CD4-positive, alpha-beta T cell (primary cell): ENCODE results near the gene FNDC10. TPM values are rescaled to one million over a fixed set of nuclear protein-coding genes. Genes with fewer than 3 reads are reported as not detected.

Source experiments
- ATAC-seq: fragments of 200-7000 bp; cut with Tn5 transposase; one replicate; pipeline ENCODE4 v1.10.0; 2022; ENCODE audit warnings: mild to moderate bottlenecking; ENCODE audit not compliant: poor library complexity
- CTCF ChIA-PET: fragments of 350-600 bp; sonication (Branson Sonifier 250); formaldehyde crosslinking; loops from one replicate; lab custom pipeline; 2021; ENCODE audit warnings: antibody characterized with exemption, inconsistent platforms; lab: Charles Lee
- POLR2A ChIA-PET: fragments of 350-600 bp; sonication (Branson Sonifier 250); formaldehyde crosslinking; loops from one replicate; lab custom pipeline; 2021; ENCODE audit warnings: antibody characterized with exemption, inconsistent platforms; lab: Charles Lee
- DNase-seq, 14 experiments: peaks; one replicate each; pipeline ENCODE4 v3.0.0-alpha.2; 2013 to 2020; ENCODE audit warnings: mixed read lengths in 2 of 14
- H3K27ac ChIP-seq, 2 donors: one replicate each; pipeline versions ENCODE4 v1.5.1 to v1.7.0; 2013; ENCODE audit warnings: low read length in 2 of 2, low read depth in 1 of 2, mild to moderate bottlenecking in 1 of 2
- H3K27me3 ChIP-seq, 2 experiments: 1 replicate in 1 of 2; 2 replicates in 1 of 2; pipeline versions ENCODE4 v1.6.1 to v1.7.0; 2013; ENCODE audit warnings: low read length in 2 of 2, control low read depth in 1 of 2, mild to moderate bottlenecking in 1 of 2, moderate library complexity in 1 of 2; ENCODE audit not compliant: insufficient read depth in 2 of 2, control insufficient read depth in 1 of 2
- H3K36me3 ChIP-seq: one replicate; pipeline ENCODE4 v1.6.1; 2013; ENCODE audit warnings: low read length, control low read depth; ENCODE audit not compliant: insufficient read depth
- H3K4me1 ChIP-seq: one replicate; pipeline ENCODE4 v1.6.1; 2013; ENCODE audit warnings: low read length, control low read depth; ENCODE audit not compliant: insufficient read depth
- H3K4me3 ChIP-seq: one replicate; pipeline ENCODE4 v1.5.1; 2013; ENCODE audit warnings: mild to moderate bottlenecking, low read length, moderate library complexity
- H3K9me3 ChIP-seq, 2 experiments: 1 replicate in 1 of 2; 2 replicates in 1 of 2; pipeline versions ENCODE4 v1.6.1 to v1.7.0; 2013; ENCODE audit warnings: low read length in 2 of 2, mild to moderate bottlenecking in 2 of 2, control low read depth in 1 of 2, moderate library complexity in 1 of 2; ENCODE audit not compliant: control insufficient read depth in 1 of 2, insufficient read depth in 1 of 2
- H3K27ac Mint-ChIP-seq: one replicate; pipeline ENCODE4 v1.8.0; 2020; ENCODE audit warnings: mixed read lengths
- H3K27me3 Mint-ChIP-seq: one replicate; pipeline ENCODE4 v1.8.0; 2021; ENCODE audit warnings: mixed read lengths
- H3K36me3 Mint-ChIP-seq: one replicate; pipeline ENCODE4 v1.8.0; 2021; ENCODE audit warnings: low read depth, mixed read lengths
- H3K4me1 Mint-ChIP-seq: one replicate; pipeline ENCODE4 v1.8.0; 2021; ENCODE audit warnings: low read depth, mixed read lengths
- H3K4me3 Mint-ChIP-seq: one replicate; pipeline ENCODE4 v1.8.0; 2020; ENCODE audit warnings: mild to moderate bottlenecking, mixed read lengths
- H3K9me3 Mint-ChIP-seq: one replicate; pipeline ENCODE4 v1.8.0; 2020; ENCODE audit warnings: mixed read lengths
- intact Hi-C, 2 experiments: fragments of 100-400 bp; cut with DNase I in 1 of 2; cut with micrococcal nuclease in 1 of 2; formaldehyde crosslinking; loops; one replicate each; pipeline versions ENCODE4 v1.15.1 to v1.9.0; 2023 to 2025; cut with DNase I, micrococcal nuclease
- total RNA-seq, 174 experiments: library from RNA in 2 of 174; stranded (reverse) in 2 of 174; gene quantifications; one replicate each; pipeline ENCODE4 v1.2.3 and lab custom pipeline; 2021 to 2026
- TF ChIP-seq, protein P1 (sequence below): fragments of 200-600 bp; IDR thresholded peaks from one replicate; pipeline ENCODE4 v1.8.0; 2022; ENCODE audit warnings: antibody characterized with exemption, mild to moderate bottlenecking

Gene FNDC10
- total RNA-seq, 2 experiments from 2014 or later: 1.0 to 1.3 TPM

DNA sequence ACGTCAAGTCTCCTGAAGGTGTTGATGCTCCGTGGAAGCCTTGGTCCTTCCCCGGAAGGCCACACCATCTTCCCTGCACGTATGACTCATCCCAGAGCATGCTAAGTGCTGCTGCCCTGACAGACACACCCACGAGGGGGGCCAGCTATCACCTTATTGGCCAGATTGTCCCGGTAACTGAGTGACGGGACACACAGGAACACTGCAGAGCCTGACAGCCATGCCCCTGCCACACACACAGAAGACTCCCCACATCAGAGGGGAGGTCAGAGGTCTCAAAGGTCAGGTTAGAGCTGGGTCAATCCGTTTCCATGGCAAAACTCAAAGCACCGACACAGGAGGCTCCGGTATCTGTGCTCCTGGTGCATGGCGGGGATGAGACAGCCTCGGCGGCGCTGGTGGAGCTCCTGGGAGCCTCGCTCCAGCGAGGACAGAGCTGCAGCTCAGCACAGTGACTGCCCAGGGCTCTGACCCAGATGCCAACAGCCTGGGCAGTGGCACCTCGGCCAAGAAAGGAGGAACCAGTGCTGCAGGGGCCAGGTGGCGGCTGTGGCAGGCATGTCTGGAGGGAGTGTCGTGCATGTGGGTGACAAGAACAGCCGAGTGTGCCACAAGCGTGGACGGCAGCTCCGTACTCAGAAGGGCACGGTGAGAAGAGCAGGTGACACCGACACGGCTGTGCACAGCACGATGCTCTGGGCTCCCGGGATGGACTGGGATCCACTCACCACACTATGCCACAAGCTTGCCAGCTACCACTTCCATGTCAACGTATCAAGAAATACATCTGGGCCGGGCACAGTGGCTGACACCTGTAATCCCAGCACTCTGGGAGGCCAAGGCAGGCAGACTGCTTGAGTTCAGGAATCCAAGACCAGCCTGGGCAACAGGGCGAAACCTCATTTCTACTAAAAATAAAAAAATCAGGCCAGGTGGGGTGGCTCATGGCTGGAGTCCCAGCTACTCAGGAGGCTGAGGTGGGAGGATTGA lies 44.7 kb downstream of the FNDC10 start:
- no peak overlapping the region for H3K4me3 Mint-ChIP-seq
- TF ChIP-seq, protein P1, sequence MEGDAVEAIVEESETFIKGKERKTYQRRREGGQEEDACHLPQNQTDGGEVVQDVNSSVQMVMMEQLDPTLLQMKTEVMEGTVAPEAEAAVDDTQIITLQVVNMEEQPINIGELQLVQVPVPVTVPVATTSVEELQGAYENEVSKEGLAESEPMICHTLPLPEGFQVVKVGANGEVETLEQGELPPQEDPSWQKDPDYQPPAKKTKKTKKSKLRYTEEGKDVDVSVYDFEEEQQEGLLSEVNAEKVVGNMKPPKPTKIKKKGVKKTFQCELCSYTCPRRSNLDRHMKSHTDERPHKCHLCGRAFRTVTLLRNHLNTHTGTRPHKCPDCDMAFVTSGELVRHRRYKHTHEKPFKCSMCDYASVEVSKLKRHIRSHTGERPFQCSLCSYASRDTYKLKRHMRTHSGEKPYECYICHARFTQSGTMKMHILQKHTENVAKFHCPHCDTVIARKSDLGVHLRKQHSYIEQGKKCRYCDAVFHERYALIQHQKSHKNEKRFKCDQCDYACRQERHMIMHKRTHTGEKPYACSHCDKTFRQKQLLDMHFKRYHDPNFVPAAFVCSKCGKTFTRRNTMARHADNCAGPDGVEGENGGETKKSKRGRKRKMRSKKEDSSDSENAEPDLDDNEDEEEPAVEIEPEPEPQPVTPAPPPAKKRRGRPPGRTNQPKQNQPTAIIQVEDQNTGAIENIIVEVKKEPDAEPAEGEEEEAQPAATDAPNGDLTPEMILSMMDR: no peak
- peaks cover 3% of the 10 kb centered on the region for H3K4me1 Mint-ChIP-seq
- ChIA-PET POLR2A (interaction anchor here (1.0 kb wide), 1 partner anchor 114 kb away, joined by 3 read pairs; no protein-coding TSS in a partner anchor), CTCF (no interaction called here)
- no peaks in the 10 kb centered on the region for H3K27me3 ChIP-seq
- H3K9me3 ChIP-seq: no peaks in the 10 kb centered on the region
- H3K27ac ChIP-seq: no peak overlapping the region
- H3K4me3 ChIP-seq: no peak overlapping the region
- peaks cover 9% of the 10 kb centered on the region for H3K36me3 ChIP-seq
- H3K27me3 Mint-ChIP-seq: no peaks in the 10 kb centered on the region
- DNase-seq: peak in 1 of 14 experiments; percentile 26
- peaks cover 6% of the 10 kb centered on the region for H3K4me1 ChIP-seq
- ATAC-seq: no peak
- H3K27ac Mint-ChIP-seq: no peak overlapping the region
- peaks cover 12% of the 10 kb centered on the region for H3K36me3 Mint-ChIP-seq
- no peaks in the 10 kb centered on the region for H3K9me3 Mint-ChIP-seq
- intact Hi-C loops: no loop called here

DNA sequence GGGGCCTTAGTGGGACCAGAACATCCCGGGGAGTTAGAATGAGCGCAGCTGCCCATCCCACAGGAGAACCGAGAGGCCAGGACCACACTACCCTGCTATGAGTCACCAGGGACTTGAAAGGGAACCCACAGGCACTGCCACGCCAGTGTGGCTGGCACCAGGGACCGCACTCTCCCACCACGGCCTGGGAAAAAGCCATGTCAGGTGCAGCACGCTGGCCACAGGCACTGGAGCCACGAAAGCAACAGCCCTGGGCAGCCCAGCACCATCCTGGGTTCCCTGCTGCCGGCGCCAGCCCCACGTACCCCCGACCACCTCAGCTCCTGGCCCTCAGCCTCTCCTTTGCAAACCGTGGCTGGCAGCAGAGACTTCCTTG lies 45.4 kb downstream of the FNDC10 start:
- DNase-seq: no peak
- H3K27ac ChIP-seq: no peak overlapping the region

GRCh38 chr1:1553821-1554494 lies 46.0 kb downstream of the FNDC10 start:
- Histone ChIP-seq H3K27ac (no peak overlapping the region), H3K4me3 (no peak overlapping the region), H3K36me3 (peaks cover 5% of the 10 kb centered on the region), H3K4me1 (peaks cover 6% of the 10 kb centered on the region), H3K9me3 (no peaks in the 10 kb centered on the region), H3K27me3 (no peaks in the 10 kb centered on the region)
- DNase-seq (no peak), ATAC-seq (no peak)
- CTCF ChIA-PET: no interaction called here
- TF ChIP-seq, protein P1: no peak
- peaks cover 3% of the 10 kb centered on the region for H3K4me1 Mint-ChIP-seq
- intact Hi-C loops: no loop called here
- POLR2A ChIA-PET: interaction anchor here (1.0 kb wide), 1 partner anchor 116 kb away, joined by 3 read pairs; no protein-coding TSS in a partner anchor
- H3K27me3 Mint-ChIP-seq: no peaks in the 10 kb centered on the region
- H3K27ac Mint-ChIP-seq: no peak overlapping the region
- no peaks in the 10 kb centered on the region for H3K9me3 Mint-ChIP-seq
- no peak overlapping the region for H3K4me3 Mint-ChIP-seq
- peaks cover 4% of the 10 kb centered on the region for H3K36me3 Mint-ChIP-seq

More for the DNA sequence above, 45.4 kb downstream of the FNDC10 start:
- ChIA-PET CTCF (no interaction called here), POLR2A (interaction anchor here (1.0 kb wide), 1 partner anchor 115 kb away, joined by 3 read pairs; no protein-coding TSS in a partner anchor)
- Histone ChIP-seq H3K4me3 (no peak overlapping the region), H3K27me3 (no peaks in the 10 kb centered on the region), H3K9me3 (no peaks in the 10 kb centered on the region), H3K36me3 (peaks cover 5% of the 10 kb centered on the region), H3K4me1 (peaks cover 6% of the 10 kb centered on the region)
- Mint-ChIP-seq H3K9me3 (no peaks in the 10 kb centered on the region), H3K27me3 (no peaks in the 10 kb centered on the region), H3K36me3 (peaks cover 9% of the 10 kb centered on the region), H3K27ac (no peak overlapping the region), H3K4me1 (peaks cover 3% of the 10 kb centered on the region), H3K4me3 (no peak overlapping the region)
- TF ChIP-seq, protein P1: no peak
- intact Hi-C loops: no loop called here
- ATAC-seq: no peak
